Activated naive CD8-positive, alpha-beta T cell treated with anti-CD3 and anti-CD28 coated beads for 36 hours (primary cell): ENCODE measurements around the gene TEKT2. TPM values are rescaled to one million over a fixed set of nuclear protein-coding genes. Genes with fewer than 3 reads are reported as not detected.

Experiments used
- DNase-seq: peaks from one replicate; pipeline ENCODE4 v3.0.0; 2021
- H3K27ac Mint-ChIP-seq: one replicate; pipeline ENCODE4 v1.8.0; 2022; ENCODE audit warnings: mild to moderate bottlenecking, moderate library complexity, mixed read lengths
- H3K27me3 Mint-ChIP-seq: one replicate; pipeline ENCODE4 v1.8.0; 2022; ENCODE audit warnings: mild to moderate bottlenecking, mixed read lengths
- H3K36me3 Mint-ChIP-seq: one replicate; pipeline ENCODE4 v1.8.0; 2021; ENCODE audit warnings: mild to moderate bottlenecking, mixed read lengths
- H3K4me1 Mint-ChIP-seq: one replicate; pipeline ENCODE4 v1.8.0; 2021; ENCODE audit warnings: mixed read lengths
- H3K4me3 Mint-ChIP-seq: one replicate; pipeline ENCODE4 v1.8.0; 2022; ENCODE audit warnings: mild to moderate bottlenecking, moderate library complexity, mixed read lengths
- H3K9me3 Mint-ChIP-seq: one replicate; pipeline ENCODE4 v1.8.0; 2022; ENCODE audit warnings: mixed read lengths
- total RNA-seq, 2 experiments: library from RNA; stranded (reverse); gene quantifications; one replicate each; pipeline ENCODE4 v1.2.3, GENCODE V29; 2021

TEKT2 gene
- total RNA-seq, 2 experiments from 2014 or later, result 0.19 TPM; not detected in 1

- Mint-ChIP-seq H3K4me1 (peaks cover 16% of the 10 kb centered on the region), H3K27ac (peak overlapping the region; percentile 49), H3K4me3 (no peak overlapping the region), H3K9me3 (no peaks in the 10 kb centered on the region), H3K27me3 (no peaks in the 10 kb centered on the region), H3K36me3 (no peaks in the 10 kb centered on the region)
- peak; percentile 47 for DNase-seq
Observed at GRCh38 chr1:36109041-36109679, 25.3 kb downstream of the TEKT2 start.

GRCh38 chr1:36111151-36111550, 27.3 kb downstream of the TEKT2 start:
- no peak overlapping the region for H3K27ac Mint-ChIP-seq
- H3K4me3 Mint-ChIP-seq, result no peak overlapping the region
- no peak for DNase-seq
- H3K9me3 Mint-ChIP-seq, result no peaks in the 10 kb centered on the region
- H3K4me1 Mint-ChIP-seq, result peaks cover 16% of the 10 kb centered on the region
- H3K36me3 Mint-ChIP-seq, result no peaks in the 10 kb centered on the region
- H3K27me3 Mint-ChIP-seq, result no peaks in the 10 kb centered on the region

- no peaks in the 10 kb centered on the region for H3K36me3 Mint-ChIP-seq
- no peak for DNase-seq
- no peak overlapping the region for H3K27ac Mint-ChIP-seq
- H3K4me1 Mint-ChIP-seq, result peaks cover 16% of the 10 kb centered on the region
- H3K4me3 Mint-ChIP-seq, result no peak overlapping the region
- no peaks in the 10 kb centered on the region for H3K27me3 Mint-ChIP-seq
- H3K9me3 Mint-ChIP-seq, result no peaks in the 10 kb centered on the region
Observed at GRCh38 chr1:36112823-36113222, 28.9 kb downstream of the TEKT2 start.

GRCh38 chr1:36114371-36114770, 30.5 kb downstream of the TEKT2 start:
- Mint-ChIP-seq H3K4me3 (no peak overlapping the region), H3K27me3 (no peaks in the 10 kb centered on the region), H3K27ac (no peak overlapping the region), H3K9me3 (no peaks in the 10 kb centered on the region), H3K4me1 (peaks cover 7% of the 10 kb centered on the region), H3K36me3 (no peaks in the 10 kb centered on the region)
- DNase-seq, result no peak

GRCh38 chr1:36115200-36115669, 31.3 kb downstream of the TEKT2 start:
- no peak overlapping the region for H3K4me3 Mint-ChIP-seq
- H3K27ac Mint-ChIP-seq, result no peak overlapping the region
- no peaks in the 10 kb centered on the region for H3K9me3 Mint-ChIP-seq
- DNase-seq, result no peak
- H3K36me3 Mint-ChIP-seq, result no peaks in the 10 kb centered on the region
- H3K4me1 Mint-ChIP-seq, result peaks cover 5% of the 10 kb centered on the region
- H3K27me3 Mint-ChIP-seq, result no peaks in the 10 kb centered on the region

GRCh38 chr1:36115931-36116330, 32.0 kb downstream of the TEKT2 start:
- Mint-ChIP-seq H3K4me1 (peaks cover 4% of the 10 kb centered on the region), H3K4me3 (no peak overlapping the region), H3K36me3 (no peaks in the 10 kb centered on the region), H3K9me3 (no peaks in the 10 kb centered on the region), H3K27me3 (no peaks in the 10 kb centered on the region), H3K27ac (no peak overlapping the region)
- DNase-seq, result no peak

GRCh38 chr1:36116901-36117300, 33.0 kb downstream of the TEKT2 start:
- Mint-ChIP-seq H3K4me3 (no peak overlapping the region), H3K27ac (no peak overlapping the region), H3K27me3 (peaks cover 2% of the 10 kb centered on the region), H3K4me1 (no peaks in the 10 kb centered on the region), H3K36me3 (no peaks in the 10 kb centered on the region), H3K9me3 (no peaks in the 10 kb centered on the region)
- DNase-seq, result no peak

- H3K4me3 Mint-ChIP-seq, result no peak overlapping the region
- no peak for DNase-seq
- H3K27me3 Mint-ChIP-seq, result peaks cover 13% of the 10 kb centered on the region
- peaks cover 7% of the 10 kb centered on the region for H3K4me1 Mint-ChIP-seq
- H3K36me3 Mint-ChIP-seq, result no peaks in the 10 kb centered on the region
- H3K9me3 Mint-ChIP-seq, result no peaks in the 10 kb centered on the region
- no peak overlapping the region for H3K27ac Mint-ChIP-seq
Observed at GRCh38 chr1:36118447-36119204, 34.7 kb downstream of the TEKT2 start.

- H3K36me3 Mint-ChIP-seq, result no peaks in the 10 kb centered on the region
- no peak overlapping the region for H3K4me3 Mint-ChIP-seq
- DNase-seq, result no peak
- H3K27ac Mint-ChIP-seq, result no peak overlapping the region
- peaks cover 13% of the 10 kb centered on the region for H3K4me1 Mint-ChIP-seq
- peaks cover 18% of the 10 kb centered on the region for H3K27me3 Mint-ChIP-seq
- H3K9me3 Mint-ChIP-seq, result no peaks in the 10 kb centered on the region
Observed at GRCh38 chr1:36119456-36119855, 35.6 kb downstream of the TEKT2 start.

GRCh38 chr1:36122062-36123030, 38.5 kb downstream of the TEKT2 start:
- H3K4me1 Mint-ChIP-seq, result peaks cover 26% of the 10 kb centered on the region
- H3K9me3 Mint-ChIP-seq, result no peaks in the 10 kb centered on the region
- no peak for DNase-seq
- H3K27ac Mint-ChIP-seq, result no peak overlapping the region
- H3K27me3 Mint-ChIP-seq, result peaks cover 30% of the 10 kb centered on the region
- no peaks in the 10 kb centered on the region for H3K36me3 Mint-ChIP-seq
- no peak overlapping the region for H3K4me3 Mint-ChIP-seq

GRCh38 chr1:36123356-36123755, 39.5 kb downstream of the TEKT2 start:
- Mint-ChIP-seq H3K4me3 (peak overlapping the region; percentile 19), H3K27ac (peak overlapping the region; percentile 32)

GRCh38 chr1:36124404-36125128, 40.7 kb downstream of the TEKT2 start:
- H3K27me3 Mint-ChIP-seq, result peaks cover 30% of the 10 kb centered on the region
- H3K4me3 Mint-ChIP-seq, result peak overlapping the region; percentile 67
- no peak overlapping the region for H3K27ac Mint-ChIP-seq
- H3K9me3 Mint-ChIP-seq, result no peaks in the 10 kb centered on the region
- no peaks in the 10 kb centered on the region for H3K36me3 Mint-ChIP-seq
- DNase-seq, result no peak
- peaks cover 29% of the 10 kb centered on the region for H3K4me1 Mint-ChIP-seq

More at GRCh38 chr1:36123356-36123755, 39.5 kb downstream of the TEKT2 start:
- Mint-ChIP-seq H3K36me3 (no peaks in the 10 kb centered on the region), H3K4me1 (peaks cover 29% of the 10 kb centered on the region), H3K27me3 (peaks cover 30% of the 10 kb centered on the region), H3K9me3 (no peaks in the 10 kb centered on the region)
- peak; percentile 36 for DNase-seq

- peak; percentile 22 for DNase-seq
- Mint-ChIP-seq H3K4me3 (peak within 1 kb of the TSS; percentile 67), H3K9me3 (no peaks in the 10 kb centered on the region), H3K27ac (no peak within 1 kb of the TSS), H3K4me1 (peaks cover 29% of the 10 kb centered on the region), H3K27me3 (peaks cover 30% of the 10 kb centered on the region), H3K36me3 (no peaks in the 10 kb centered on the region)
Observed at GRCh38 chr1:36125129-36125991, 41.5 kb downstream of the TEKT2 start, which contains the start of gene COL8A2. COL8A2 (minus strand) TSS chr1:36125222; CDS start chr1:36100242, 24,980 bp downstream.
